GM10266 (cell line): ENCODE data around the gene SPINDOC.

Source experiments
- DNase-seq: peaks from one replicate; pipeline ENCODE4 v3.0.0; 2012; ENCODE audit errors: extremely low spot score
- TF ChIP-seq, protein P1 (sequence below): IDR thresholded peaks from 2 replicates; pipeline ENCODE4 v1.5.1; 2012; ENCODE audit warnings: mild to moderate bottlenecking, low read depth; ENCODE audit not compliant: control insufficient read depth, insufficient read depth; ENCODE audit errors: missing control alignments

SPINDOC gene, protein sequence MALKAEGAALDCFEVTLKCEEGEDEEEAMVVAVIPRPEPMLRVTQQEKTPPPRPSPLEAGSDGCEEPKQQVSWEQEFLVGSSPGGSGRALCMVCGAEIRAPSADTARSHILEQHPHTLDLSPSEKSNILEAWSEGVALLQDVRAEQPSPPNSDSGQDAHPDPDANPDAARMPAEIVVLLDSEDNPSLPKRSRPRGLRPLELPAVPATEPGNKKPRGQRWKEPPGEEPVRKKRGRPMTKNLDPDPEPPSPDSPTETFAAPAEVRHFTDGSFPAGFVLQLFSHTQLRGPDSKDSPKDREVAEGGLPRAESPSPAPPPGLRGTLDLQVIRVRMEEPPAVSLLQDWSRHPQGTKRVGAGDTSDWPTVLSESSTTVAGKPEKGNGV

DNA sequence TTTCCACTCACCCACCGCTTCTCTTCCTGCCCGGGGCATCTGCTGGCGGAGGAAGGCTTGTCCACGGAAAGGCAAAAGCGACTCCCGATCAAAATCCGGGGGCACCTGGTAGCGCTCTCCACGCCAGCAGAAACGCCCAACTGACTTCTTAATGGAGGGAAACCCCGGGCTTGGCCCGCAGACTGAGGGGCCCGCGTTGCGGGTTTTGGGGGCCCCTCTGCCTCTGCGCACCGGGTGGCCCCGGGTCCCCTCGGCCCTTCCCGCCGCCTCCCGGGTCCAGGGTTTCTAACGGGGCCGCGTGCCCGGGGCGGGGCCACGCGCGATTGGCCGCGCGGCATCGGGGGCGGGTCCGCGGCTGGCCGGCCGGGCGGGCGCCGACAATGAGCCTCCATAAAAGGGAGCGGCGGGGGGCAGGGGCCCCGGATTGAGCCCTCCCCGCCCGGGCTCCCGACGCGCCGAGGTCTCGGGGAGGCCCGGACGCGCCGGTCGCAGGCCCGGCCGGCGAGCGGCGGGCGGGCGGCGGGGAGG lies at the start of gene SPINDOC:
TSS of gene SPINDOC (plus strand) at position 422 of the 528 bp plus-strand sequence. CDS start 231 bp downstream, outside the sequence.
- TF ChIP-seq, protein P1, sequence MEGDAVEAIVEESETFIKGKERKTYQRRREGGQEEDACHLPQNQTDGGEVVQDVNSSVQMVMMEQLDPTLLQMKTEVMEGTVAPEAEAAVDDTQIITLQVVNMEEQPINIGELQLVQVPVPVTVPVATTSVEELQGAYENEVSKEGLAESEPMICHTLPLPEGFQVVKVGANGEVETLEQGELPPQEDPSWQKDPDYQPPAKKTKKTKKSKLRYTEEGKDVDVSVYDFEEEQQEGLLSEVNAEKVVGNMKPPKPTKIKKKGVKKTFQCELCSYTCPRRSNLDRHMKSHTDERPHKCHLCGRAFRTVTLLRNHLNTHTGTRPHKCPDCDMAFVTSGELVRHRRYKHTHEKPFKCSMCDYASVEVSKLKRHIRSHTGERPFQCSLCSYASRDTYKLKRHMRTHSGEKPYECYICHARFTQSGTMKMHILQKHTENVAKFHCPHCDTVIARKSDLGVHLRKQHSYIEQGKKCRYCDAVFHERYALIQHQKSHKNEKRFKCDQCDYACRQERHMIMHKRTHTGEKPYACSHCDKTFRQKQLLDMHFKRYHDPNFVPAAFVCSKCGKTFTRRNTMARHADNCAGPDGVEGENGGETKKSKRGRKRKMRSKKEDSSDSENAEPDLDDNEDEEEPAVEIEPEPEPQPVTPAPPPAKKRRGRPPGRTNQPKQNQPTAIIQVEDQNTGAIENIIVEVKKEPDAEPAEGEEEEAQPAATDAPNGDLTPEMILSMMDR = no peak
- peak; percentile 97 for DNase-seq

DNA sequence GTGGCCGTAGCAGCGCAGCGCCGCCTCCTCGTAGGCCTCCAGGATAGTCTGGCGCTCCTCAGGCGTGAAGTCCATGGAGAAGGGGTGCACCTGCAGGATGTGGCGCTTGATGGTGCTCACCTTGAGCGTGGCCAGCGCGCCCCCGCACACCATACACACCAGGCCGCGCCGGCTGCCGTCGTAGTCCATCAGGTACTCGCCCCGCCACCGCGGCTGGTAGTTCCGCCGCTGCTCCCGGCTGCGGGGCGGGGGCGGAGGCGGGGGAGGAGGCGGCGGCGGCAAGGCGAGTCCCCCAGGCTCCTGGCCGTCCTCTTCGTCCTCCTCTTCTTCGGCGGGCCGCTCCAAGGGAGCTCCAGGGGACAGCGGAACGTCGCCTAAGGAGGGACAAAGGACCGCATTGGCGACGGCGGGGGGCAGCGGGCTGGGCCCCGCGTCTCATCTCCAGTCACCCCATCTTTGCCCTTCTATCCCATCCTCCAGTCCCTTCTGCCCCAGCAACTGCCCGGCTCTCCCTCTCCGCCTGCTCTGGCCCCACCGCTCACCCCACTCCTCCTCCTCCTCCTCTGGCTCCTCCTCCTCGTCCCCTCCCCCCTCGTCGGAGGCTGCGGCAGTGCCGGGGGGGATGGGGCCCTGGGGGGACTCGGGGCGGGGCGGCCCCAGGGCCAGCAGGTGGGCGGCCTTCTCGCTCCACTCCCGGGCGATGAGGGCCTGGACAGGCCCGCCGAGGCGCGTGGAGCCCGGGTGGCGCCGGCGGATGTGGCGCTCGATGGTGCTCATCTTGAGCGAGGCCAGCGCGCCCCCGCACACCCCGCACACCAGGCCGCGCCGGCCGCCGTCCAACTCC lies 49.5 kb upstream of the SPINDOC start:
- TF ChIP-seq, protein P1 = no peak
- DNase-seq = peak; percentile 44

DNA sequence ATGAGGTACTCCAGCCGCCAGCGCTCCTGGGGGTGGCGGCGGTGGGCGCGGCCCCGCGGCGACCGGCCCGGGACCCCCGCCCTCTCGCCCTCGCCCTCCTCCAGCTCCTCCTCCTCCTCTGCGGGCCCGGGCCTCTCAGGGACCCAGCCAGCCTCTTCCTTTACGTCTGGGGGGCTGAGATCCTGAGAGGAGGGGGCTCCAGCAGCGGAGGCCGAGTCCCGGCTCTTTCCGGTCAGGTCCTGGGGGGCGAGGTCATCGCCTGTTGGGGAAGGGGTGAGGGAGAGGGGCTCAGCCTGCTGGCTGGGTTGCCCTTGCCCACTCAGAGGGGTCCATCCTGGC lies 48.9 kb upstream of the SPINDOC start:
- peak; percentile 30 for DNase-seq
- TF ChIP-seq, protein P1 = no peak

DNA sequence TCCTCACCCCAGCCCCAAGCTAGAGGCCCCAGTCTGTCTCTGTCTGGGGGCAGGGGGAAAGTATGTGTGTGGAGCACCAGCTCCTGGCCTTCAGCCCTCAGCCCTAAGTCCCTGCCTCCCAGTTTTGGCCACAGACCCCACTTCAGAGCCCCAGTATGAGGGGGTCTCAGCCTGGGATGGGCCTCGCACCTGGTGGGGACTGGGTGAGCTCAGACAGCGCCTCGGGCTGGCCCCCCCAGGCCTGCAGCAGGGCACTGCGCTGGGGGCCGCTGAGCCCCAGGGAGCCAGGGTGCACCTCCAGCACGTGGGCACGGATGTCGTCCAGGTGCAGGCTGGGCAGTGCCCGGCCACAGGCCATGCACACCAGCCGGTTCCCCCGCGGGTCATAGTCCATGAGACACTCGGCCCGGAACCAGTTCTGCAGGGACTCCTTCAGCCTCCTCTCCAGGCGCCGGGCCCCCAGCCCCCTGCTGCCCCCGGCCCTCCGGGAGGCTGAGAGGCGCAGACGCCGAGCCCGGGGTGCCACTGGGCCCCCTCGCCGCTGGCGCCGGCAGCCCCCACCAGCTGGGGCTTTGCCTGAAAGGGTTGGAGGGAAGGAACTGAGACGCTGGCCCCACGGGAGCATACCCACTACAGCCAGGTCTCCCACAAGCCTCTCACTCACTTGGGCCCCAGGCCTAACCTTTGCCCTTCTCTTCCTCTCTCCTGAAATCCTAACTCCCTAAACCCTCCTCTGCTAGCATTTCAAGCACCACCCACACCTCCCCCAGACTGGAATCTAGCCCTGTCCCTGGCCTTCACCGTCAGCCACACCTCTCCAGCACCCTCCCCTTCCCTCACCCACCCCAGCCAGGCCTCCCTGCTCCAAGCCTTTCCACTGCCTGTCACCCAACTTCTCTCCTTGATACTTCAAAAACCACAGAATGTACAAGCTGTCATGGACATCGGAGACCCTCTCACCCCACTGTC lies 48.3 kb upstream of the SPINDOC start:
- TF ChIP-seq, protein P1 = no peak
- DNase-seq = peak; percentile 41

DNA sequence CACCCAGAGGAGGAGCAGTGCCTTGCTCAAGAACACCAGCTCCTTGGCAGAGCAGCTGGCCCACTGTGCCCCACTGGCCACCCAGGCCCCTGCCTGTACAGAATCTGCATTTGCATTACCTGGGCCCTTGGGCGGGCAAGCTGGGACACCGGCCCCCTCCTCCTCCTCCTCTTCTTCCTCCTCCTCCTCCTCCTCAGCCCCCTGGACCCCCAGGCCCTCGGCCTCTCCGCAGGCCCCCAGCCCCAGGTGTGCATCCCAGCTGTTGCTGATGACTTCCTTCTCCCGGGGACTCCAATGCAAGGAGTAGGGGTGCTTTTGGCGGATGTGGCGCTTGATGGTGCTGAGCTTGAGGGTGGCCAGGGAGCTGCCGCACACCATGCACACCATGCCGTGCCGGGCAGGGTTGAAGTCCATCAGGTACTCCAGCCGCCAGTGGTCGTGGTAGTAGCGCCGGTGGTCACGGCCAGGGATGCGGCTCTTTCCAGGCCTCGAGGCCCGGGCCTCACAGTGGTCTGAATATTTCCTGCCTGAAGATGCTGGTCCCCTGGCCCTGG lies 47.5 kb upstream of the SPINDOC start:
- TF ChIP-seq, protein P1 = no peak
- peak; percentile 48 for DNase-seq

DNA sequence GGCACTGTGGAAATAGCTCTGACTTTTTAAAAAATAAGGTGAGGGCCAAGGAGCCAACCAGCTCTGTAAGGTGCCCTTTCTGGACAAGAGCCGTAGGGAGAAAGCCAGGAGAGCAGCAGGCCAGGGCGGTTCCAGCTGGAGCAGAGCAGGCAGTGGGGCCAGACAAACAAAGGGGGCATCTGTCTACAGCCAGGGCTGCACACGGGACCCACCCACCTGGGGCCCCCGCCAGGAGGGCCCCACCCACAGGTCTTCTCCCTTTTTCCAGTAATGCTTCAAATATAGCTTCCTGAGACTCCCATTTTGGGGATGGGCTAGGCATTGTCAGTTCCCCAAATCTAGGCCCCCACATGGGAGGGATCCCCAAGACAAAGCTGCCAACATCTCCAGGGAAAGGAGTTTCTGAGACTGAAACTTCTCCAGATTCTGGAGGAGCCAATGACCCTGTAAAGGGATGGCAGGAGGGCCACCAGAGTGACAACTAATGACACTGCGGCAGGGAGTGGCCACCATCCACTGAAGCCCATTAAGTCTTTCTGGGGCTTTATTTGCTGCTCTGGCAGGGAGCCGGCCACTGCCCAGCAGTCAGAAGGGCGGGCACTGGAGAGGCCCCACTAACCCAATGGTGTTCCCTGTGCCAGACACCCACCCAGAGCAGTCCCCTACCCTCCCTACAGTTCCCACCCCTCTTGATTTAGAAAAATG lies 46.6 kb upstream of the SPINDOC start:
- DNase-seq = no peak
- TF ChIP-seq, protein P1 = no peak
